KOPT-K1 (cell line): Measurements from ENCODE around the gene AHCYL2.
"Not testable (repeated sequence)": the region's sequence is repeated elsewhere in the genome, so short reads cannot be mapped to it uniquely, and the experiment has no call there.

ENCODE experiments used
- H3K27ac ChIP-seq: fragments of 200-600 bp; sonication (generic); 2 replicates; pipeline ENCODE4 v1.5.1; 2016; ENCODE audit warnings: antibody characterized with exemption, mild to moderate bottlenecking, low read depth, low read length; ENCODE audit not compliant: poor library complexity, severe bottlenecking
- H3K36me3 ChIP-seq: fragments of 200-600 bp; sonication (generic); 2 replicates; pipeline ENCODE4 v1.5.1; 2017; ENCODE audit warnings: antibody characterized with exemption, mild to moderate bottlenecking, low read length, moderate library complexity; ENCODE audit not compliant: insufficient read depth
- H3K9me3 ChIP-seq: fragments of 200-600 bp; sonication (generic); 2 replicates; pipeline ENCODE4 v1.5.1; 2017; ENCODE audit warnings: antibody characterized with exemption, low read length, mild to moderate bottlenecking; ENCODE audit not compliant: insufficient read depth, poor library complexity, severe bottlenecking

Gene AHCYL2

DNA sequence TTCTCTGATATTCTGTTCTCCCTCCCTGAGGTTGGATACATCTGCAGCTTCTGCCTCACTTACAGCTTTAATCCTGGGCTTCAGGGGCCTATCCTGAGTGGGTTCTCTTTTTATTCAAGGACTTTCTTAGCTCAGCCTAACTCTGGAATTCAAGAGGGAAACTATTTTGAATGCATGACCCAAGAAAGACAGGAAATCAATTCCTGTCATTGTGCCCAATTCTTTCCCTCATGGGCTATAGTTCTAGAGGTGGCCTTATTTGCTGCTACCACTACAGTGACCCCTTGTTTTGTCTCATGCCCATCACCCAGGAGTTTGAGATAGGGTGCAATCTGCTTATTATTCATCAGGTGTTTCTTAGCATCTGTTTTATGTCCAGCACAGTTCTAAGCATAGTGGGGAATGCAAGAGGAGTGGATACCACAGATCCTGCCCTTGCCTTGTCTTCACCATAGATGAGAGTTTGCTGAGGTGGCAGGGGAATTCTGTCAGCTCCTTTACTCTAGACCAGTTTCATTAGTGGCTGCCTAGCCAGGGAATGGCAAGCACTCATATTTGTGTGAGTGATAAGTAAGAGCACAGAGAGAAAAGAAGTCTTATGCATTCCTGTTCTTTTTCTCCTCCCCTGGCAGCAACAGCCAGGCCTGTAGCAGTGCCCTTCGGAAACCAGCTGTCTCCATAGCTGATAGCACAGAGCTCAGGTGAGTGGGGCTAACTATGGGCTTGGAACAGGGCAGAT lies 228.8 kb downstream of the AHCYL2 start:
- Histone ChIP-seq H3K9me3 (peaks cover 6% of the 10 kb centered on the region), H3K36me3 (peaks cover 20% of the 10 kb centered on the region; the same call in 1 of the 2 replicates), H3K27ac (no peak overlapping the region)

DNA sequence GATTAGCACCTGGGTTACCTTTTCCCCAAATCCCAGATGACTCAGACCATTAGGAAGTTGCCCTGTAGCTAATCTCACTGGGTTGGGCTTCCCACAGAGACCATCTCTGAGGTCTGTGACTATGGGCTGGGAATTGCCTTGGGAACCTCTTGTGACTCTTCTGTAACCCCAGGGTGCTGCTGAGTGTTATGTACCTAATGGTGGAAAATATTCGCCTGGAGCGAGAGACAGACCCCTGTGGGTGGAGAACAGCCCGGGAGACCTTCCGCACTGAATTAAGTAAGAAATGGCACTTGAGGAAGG lies 229.4 kb downstream of the AHCYL2 start:
- peaks cover 25% of the 10 kb centered on the region; the same call in 1 of the 2 replicates for H3K36me3 ChIP-seq
- H3K27ac ChIP-seq, result no peak overlapping the region

DNA sequence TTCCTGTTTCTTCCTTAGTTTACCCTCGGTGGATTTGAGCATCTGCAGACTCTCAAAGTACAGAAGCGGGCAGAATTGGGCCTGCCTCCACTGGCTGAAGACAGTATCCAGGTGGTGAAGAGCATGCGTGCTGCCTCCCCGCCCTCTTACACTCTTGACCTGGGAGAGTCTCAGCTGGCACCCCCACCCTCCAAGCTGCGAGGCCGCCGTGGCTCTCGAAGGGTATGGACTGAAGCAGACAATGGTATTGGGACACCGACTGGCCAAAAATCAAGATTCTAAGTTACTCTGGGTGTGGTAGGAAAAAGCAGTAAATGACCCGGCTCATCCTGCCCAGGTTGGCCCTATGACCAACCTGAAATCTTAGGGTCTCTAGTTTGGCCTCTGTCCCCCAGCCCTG lies 231.6 kb downstream of the AHCYL2 start:
- Histone ChIP-seq H3K36me3 (peaks cover 42% of the 10 kb centered on the region; the same call in 1 of the 2 replicates), H3K27ac (no peak overlapping the region), H3K9me3 (no peaks in the 10 kb centered on the region)

More for the DNA sequence above, 229.4 kb downstream of the AHCYL2 start:
- H3K9me3 ChIP-seq, result peaks cover 1% of the 10 kb centered on the region

DNA sequence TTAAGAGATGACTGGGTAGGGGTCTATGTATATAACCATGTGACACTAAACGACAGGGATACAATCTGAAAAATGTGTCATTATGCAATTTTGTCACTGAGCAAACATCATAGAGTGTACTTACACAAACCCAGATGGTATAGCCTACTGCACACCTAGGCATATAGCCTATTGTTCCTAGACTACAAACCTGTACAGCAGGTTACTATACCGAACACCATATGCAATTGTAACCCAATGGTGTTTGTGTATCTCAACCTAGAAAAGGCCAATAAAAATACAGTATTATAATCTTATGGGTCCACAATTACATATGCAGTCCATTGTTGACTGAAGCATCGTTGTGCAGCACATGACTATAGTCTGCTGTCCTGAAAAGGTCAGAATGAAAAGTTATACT lies 232.3 kb downstream of the AHCYL2 start:
- Histone ChIP-seq H3K9me3 (no peaks in the 10 kb centered on the region), H3K36me3 (peaks cover 47% of the 10 kb centered on the region; the same call in 1 of the 2 replicates), H3K27ac (no peak overlapping the region)

DNA sequence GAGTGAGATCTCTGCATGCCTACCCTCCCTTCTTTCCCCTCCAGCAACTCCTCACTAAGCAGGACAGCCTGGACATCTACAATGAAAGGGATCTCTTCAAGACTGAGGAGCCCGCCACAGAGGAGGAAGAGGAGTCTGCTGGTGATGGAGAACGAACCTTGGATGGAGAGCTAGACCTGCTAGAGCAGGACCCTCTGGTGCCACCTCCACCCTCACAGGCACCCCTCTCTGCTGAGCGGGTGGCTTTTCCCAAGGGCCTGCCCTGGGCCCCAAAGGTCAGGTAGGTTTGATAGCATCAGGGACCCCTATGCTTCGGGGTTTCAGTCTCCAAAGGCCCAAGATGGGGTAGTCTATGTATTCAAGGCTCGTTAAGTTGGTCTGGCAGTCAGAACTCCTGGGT lies 233.3 kb downstream of the AHCYL2 start:
- Histone ChIP-seq H3K36me3 (peaks cover 47% of the 10 kb centered on the region; the same call in 1 of the 2 replicates), H3K27ac (no peak overlapping the region), H3K9me3 (no peaks in the 10 kb centered on the region)

DNA sequence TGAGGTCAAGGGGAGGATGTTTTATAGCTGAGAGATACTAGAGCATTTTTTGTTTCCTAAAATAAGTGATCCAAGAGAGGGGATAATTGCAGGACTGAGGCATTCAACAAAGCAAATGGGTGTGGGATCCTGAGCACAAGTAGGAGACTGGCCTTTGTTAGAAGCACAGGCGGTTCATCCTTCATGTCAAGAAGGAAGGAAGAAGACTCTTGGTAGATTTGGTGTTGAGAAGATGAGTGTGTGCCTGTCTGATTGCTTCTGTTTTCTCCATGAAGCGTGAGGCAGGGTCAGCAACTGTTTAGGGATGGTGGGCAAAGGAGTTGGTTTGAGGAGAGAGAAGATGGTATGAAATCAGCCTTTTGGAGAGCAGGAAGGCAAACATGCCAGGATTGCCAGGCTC lies 237.0 kb downstream of the AHCYL2 start:
- Histone ChIP-seq H3K36me3 (peaks cover 42% of the 10 kb centered on the region; the same call in 1 of the 2 replicates), H3K27ac (no peak overlapping the region), H3K9me3 (no peaks in the 10 kb centered on the region)

DNA sequence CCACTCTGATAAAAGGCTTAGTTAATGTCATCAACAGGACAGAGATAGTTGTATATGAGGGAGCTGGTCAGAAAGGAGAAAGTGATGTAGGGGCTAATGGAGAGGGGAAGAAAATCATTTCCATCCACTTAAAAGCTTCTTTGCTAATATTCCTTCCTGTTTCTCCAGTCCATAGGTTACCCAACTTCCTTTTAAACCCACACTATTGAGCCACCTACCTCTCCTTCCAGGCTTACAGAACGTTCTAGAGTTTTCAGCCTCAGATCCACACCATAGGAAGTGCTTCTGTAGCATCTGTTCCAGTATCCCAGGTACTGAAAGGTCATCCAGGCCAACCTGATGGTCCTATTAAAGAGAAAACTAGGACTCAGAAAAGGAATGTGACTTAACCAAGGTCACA lies 237.6 kb downstream of the AHCYL2 start:
- Histone ChIP-seq H3K27ac (no peak overlapping the region), H3K36me3 (peaks cover 38% of the 10 kb centered on the region; the same call in 1 of the 2 replicates), H3K9me3 (no peaks in the 10 kb centered on the region)

DNA sequence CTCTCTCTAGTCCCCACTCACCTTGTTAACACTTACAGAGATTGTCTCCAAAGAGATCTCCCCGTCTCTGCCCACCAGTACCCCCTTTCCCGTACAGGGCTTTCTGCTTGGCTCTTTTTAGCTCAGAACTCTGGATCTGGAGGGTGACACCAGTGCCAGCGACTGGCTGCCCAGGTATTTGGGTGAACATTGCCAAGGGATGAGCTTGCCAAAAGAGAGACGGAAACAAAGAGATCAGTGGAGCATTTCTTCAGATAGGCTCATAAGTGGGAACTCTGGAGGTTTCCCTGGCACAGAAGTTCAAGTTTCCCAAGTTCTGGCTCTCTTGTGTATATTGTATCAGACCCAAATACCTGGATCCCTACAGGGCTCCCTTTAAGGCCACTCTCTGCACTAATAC lies 239.4 kb downstream of the AHCYL2 start:
- Histone ChIP-seq H3K36me3 (peaks cover 29% of the 10 kb centered on the region; the same call in 1 of the 2 replicates), H3K27ac (no peak overlapping the region), H3K9me3 (no peaks in the 10 kb centered on the region)

DNA sequence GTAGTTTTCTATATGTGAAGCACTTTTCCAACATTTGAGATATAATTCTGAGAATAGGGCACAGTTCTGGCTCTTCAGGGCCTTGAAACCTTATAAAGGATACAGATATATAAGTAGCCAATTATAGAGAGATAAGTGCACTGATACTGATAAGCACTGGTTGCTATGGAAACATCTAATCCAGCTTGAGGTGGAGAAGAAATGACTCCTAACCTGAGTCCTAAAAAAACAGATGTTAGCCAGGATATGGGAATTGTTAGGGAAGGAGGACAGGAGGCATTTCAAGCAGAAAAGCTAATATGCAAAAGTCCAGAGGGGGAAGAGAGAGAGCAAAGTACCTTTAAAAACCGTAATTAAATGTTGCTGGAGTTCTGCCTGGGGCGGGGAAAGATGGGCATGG lies 240.2 kb downstream of the AHCYL2 start:
- Histone ChIP-seq H3K36me3 (peaks cover 20% of the 10 kb centered on the region; the same call in 1 of the 2 replicates), H3K9me3 (no peaks in the 10 kb centered on the region), H3K27ac (no peak overlapping the region)

DNA sequence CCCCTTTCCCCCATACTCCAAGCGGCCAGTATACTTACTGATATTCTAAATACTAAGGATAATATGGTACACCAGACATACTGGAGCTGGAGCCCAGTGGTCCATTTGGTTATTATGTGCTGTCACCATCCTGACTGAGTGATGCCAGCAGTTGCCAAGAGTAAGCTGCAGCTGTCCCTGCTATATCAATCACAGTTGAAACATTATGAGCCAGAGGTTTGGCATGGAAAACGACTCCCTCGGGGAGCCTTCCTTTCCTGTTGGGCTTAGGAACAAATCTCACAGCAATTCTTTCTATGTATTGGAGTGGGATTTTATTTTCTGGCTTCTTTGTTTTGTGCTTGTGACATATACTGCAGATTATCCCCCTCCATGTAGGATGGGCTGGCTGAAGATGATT lies 242.0 kb downstream of the AHCYL2 start:
- H3K36me3 ChIP-seq, result peaks cover 8% of the 10 kb centered on the region; the same call in 1 of the 2 replicates
- no peak overlapping the region for H3K27ac ChIP-seq
- H3K9me3 ChIP-seq, result no peaks in the 10 kb centered on the region

DNA sequence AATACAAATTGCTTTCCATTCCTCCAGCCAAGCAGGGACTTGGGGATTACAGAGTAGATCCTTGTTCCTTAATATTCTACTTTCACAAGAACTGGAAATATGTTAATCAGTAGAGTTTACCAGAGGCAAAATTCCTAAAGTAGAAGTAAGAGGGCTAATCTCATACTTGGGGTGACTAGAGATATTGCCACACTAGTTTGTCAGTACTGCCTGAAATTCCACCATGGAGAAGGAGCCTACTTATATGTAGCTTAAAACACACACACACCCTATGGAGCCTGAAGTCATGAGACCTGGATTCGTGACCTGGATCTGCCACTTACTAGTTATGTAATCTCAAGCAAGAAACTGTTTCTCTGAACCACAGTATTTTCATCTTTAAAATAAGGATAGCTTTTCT lies 243.3 kb downstream of the AHCYL2 start:
- no peaks in the 10 kb centered on the region for H3K9me3 ChIP-seq
- H3K36me3 ChIP-seq, result peaks cover 7% of the 10 kb centered on the region; the same call in 1 of the 2 replicates
- no peak overlapping the region for H3K27ac ChIP-seq

DNA sequence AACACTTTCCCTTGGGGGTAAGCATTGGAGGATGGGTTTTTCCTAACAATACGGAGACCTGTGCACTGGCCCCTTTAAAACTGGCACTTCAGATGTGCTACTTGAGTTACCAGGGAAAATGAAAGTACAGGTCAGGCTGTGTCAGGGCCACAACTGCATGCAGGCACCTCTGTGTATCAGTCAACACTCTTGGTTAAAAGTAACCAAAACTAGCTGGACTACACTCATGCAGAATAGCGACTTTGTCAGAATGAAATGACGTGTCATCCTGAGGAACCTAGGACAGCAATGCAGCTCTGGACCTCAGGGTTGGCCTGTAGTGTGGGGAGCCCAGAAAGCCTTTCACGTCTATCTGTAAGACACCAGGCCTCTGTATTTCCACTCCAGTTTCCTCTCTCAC lies 243.7 kb downstream of the AHCYL2 start:
- no peak overlapping the region for H3K27ac ChIP-seq
- H3K9me3 ChIP-seq, result no peaks in the 10 kb centered on the region
- H3K36me3 ChIP-seq, result peaks cover 7% of the 10 kb centered on the region; the same call in 1 of the 2 replicates

DNA sequence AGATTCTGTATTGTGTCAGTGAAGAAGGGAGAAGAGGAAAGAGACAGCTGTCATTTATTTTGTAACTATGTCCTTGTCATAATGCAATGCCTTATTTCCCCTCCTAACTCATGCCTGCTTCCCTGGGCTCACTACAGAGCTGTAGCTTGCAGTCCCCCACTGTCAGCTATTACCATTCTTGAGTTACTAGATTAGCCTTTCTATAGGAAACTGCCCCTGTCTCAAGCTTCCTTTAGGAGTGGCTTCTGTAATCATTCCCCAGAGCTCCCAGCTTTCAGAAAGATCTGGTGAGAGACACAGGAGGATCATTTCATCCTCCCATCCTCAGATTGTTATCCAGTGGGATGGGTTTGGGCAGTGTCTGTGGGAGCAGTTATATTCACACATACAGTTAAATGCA lies 245.1 kb downstream of the AHCYL2 start:
- Histone ChIP-seq H3K9me3 (no peaks in the 10 kb centered on the region), H3K27ac (no peak overlapping the region), H3K36me3 (no peaks in the 10 kb centered on the region)

DNA sequence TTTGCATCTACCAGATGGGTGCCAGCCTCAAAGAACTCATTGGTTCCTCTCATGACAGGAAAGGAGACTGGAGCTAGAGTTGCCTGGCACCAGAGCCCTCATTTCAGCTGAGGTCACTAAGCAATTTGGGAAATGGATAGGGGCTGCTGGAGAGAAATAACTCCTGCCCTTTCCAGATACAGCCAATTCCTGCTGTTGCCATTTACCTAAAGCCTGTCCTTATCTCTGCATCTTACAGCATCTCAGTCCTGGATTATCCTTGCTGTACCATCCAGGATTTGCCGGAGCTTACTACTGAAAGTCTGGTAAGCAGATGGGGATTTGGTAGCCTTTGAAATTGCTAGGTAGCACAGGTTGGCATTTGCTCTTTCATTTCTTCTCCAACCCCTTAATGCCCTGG lies 245.6 kb downstream of the AHCYL2 start:
- Histone ChIP-seq H3K36me3 (no peaks in the 10 kb centered on the region), H3K27ac (no peak overlapping the region), H3K9me3 (no peaks in the 10 kb centered on the region)

DNA sequence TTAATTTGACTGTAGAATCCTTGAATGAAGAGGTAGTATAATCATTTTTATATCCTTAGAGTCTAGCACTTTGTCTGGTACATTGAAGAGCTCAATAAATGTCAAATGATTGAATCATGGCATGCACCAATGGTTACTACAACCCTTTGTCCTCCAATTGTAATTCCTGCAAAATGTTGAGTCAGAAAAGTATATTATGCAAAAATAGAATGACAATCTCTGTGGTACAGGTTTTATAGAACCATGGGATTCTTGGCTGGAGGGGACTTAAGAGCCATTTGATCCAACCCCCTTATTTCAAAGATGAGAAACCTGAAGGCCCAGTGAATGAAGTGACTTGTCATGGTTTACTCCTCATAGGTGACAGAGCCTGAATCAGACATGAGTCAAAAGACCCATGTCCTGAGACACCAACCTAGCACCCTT lies 246.6 kb downstream of the AHCYL2 start:
- Histone ChIP-seq H3K9me3 (peaks cover 4% of the 10 kb centered on the region), H3K27ac (no peak overlapping the region), H3K36me3 (no peaks in the 10 kb centered on the region)

DNA sequence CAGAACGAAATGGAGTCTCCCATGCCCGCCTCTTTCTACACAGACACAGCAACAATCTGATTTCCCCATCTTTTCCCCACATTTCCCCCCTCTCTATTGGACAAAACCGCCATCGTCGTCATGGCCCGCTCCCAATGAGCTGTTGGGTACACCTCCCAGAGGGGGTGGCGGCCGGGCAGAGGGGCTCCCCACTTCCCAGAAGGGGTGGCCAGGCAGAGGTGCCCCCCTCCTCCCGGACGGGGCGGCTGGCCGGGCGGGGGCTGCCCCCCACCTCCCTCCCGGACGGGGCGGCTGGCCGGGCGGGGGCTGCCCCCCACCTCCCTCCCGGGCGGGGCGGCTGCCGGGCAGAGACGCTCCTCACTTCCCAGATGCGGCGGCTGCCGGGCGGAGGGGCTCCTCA lies 251.1 kb downstream of the AHCYL2 start:
- H3K9me3 ChIP-seq, H3K36me3 ChIP-seq, H3K27ac ChIP-seq: not testable (repeated sequence)
